ENCODE measurements around the gene KRTAP22-1.

KRTAP22-1 gene

DNA sequence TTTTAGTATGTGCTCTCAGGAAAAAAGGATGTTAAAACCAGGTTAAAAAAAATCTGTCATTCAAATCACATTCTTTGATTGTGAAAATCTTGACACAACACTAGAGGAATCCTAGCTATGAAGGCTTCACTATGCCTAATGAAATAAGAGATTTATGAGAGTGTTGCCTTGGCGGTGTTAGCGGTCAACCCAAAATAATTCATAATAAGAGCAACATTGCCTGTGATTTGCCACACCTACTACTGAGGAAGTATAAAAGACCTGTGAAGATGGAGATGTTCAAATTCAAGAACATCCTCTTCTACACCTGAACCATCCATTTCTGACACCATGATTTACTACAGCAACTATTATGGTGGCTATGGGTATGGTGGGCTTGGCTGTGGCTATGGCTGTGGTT, 15.2 kb downstream of the KRTAP22-1 start, which contains the start of gene KRTAP20-1:
TSS of gene KRTAP20-1 (plus strand) at position 301 of the 400 bp plus-strand sequence. CDS start at position 331, 30 bp downstream.
- TF ChIP-seq, protein P1, sequence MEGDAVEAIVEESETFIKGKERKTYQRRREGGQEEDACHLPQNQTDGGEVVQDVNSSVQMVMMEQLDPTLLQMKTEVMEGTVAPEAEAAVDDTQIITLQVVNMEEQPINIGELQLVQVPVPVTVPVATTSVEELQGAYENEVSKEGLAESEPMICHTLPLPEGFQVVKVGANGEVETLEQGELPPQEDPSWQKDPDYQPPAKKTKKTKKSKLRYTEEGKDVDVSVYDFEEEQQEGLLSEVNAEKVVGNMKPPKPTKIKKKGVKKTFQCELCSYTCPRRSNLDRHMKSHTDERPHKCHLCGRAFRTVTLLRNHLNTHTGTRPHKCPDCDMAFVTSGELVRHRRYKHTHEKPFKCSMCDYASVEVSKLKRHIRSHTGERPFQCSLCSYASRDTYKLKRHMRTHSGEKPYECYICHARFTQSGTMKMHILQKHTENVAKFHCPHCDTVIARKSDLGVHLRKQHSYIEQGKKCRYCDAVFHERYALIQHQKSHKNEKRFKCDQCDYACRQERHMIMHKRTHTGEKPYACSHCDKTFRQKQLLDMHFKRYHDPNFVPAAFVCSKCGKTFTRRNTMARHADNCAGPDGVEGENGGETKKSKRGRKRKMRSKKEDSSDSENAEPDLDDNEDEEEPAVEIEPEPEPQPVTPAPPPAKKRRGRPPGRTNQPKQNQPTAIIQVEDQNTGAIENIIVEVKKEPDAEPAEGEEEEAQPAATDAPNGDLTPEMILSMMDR (IDR thresholded peaks at IDR 0.05; ENCODE audit: extremely low read depth, insufficient read depth, missing control alignments): no peak
- no peak for DNase-seq (ENCODE audit: low spot score)
- in situ Hi-C loops (cut with MboI; ENCODE audit: low pct_unique_long_range_greater_than_20kb, low sequenced_read_pairs, unreplicated experiment): loop anchor here (25.0 kb wide), 1 partner anchor 96 kb away; the partner anchor contains the start of gene KRTAP21-3

DNA sequence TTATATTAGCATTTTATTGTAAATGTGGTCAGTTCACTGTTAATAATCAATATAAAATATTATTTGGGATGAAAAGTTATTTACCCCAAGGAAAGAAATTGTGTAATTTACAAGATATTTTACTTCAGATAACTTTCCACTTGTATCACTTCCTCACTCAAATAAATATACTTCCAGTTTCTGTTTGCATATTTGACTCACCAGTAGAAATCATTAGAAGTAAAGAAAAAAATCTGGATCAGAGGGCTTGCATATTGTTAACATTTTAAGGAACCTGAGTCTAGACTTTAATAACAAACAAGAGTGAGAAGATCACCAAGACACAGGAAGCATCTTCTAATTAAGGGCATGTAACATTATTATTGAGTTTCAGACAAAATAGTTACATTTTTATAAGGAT, 19.2 kb downstream of the KRTAP22-1 start:
- TF ChIP-seq, protein P1 (IDR thresholded peaks at IDR 0.05; ENCODE audit: extremely low read depth, insufficient read depth, missing control alignments): no peak
- DNase-seq (ENCODE audit: low spot score): no peak
- in situ Hi-C loops (cut with MboI; ENCODE audit: low pct_unique_long_range_greater_than_20kb, low sequenced_read_pairs, unreplicated experiment): loop anchor here (25.0 kb wide), 1 partner anchor 92 kb away; the partner anchor contains the start of gene KRTAP21-3

DNA sequence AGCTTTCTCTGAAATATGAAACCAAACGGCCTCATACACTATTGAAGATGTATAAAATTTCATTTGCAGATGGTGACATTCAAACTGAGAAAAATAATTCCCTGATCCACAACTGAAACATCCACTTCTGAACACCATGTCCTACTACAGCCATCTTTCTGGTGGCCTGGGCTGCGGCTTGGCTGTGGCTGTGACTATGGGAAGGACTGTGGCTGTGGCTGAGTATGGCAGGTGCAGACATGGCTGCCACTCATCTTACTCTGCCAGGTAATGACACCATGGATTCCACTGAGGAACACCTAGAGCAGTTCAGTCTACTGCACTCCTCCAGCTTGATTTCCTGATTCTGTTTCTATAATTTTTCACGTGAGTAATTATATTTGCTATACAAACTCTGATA, 19.6 kb downstream of the KRTAP22-1 start, which contains the start of gene KRTAP20-4:
TSS of gene KRTAP20-4 (plus strand) at position 106 of the 400 bp plus-strand sequence.
- no peak for DNase-seq (ENCODE audit: low spot score)
- TF ChIP-seq, protein P1 (IDR thresholded peaks at IDR 0.05; ENCODE audit: extremely low read depth, insufficient read depth, missing control alignments): no peak
- in situ Hi-C loops (cut with MboI; ENCODE audit: low pct_unique_long_range_greater_than_20kb, low sequenced_read_pairs, unreplicated experiment): loop anchor here (25.0 kb wide), 1 partner anchor 92 kb away; the partner anchor contains the start of gene KRTAP21-3

DNA sequence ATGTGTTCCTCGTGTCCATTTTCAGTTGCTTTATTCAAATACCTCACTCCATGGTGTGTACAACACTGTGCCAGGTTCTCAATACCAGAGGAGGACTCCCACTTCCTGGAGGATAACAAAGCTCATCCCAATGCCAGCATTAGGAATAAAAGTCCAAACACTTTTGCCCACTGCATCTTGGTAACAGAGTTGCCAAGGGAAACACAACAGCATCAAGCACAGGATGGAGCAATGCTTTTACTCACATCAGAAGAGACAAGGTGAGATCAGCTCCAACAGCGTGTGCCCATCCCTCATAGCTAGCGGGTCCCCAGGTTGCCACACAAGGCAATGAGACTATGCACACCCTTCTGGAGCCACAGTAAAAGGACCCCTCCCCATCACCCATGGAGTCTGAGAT, 22.5 kb downstream of the KRTAP22-1 start:
- DNase-seq (ENCODE audit: low spot score): no peak
- TF ChIP-seq, protein P1 (IDR thresholded peaks at IDR 0.05; ENCODE audit: extremely low read depth, insufficient read depth, missing control alignments): no peak
- in situ Hi-C loops (cut with MboI; ENCODE audit: low pct_unique_long_range_greater_than_20kb, low sequenced_read_pairs, unreplicated experiment): loop anchor here (25.0 kb wide), 1 partner anchor 89 kb away; the partner anchor contains the start of gene KRTAP21-3

DNA sequence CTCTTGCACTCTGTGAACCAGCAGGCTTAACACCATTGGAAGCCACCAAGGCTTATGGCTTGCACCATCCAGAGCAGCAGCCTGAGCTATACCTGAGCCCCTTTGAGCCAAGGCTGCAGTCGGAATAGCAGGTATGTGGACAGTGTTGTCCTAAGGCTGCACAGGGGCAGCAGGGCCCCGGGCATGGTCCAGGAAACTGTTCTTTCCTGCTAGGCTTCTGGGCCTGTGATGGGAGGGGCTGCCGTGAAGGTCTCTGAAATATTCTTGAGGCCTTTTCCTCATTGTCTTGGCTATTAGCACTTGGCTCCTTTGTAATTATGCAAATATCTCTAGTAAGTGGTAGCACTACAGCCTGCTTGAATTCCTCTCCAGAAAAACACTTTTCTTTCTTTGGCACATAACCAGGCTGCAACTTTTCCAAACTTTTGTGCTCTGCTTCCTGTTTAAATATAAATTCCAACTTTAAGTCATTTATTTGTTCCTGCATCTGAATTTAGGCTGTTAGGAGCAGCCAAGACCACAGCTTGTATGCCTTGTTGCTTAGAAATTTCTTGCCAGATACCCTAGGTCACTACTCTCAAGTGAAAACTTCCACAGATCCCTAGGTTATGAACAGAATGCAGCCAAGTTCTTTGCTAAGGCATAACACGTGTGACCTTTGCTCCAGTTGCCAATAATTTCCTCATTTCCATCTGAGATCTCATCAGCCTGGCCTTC, 24.7 kb downstream of the KRTAP22-1 start:
- TF ChIP-seq, protein P1 (IDR thresholded peaks at IDR 0.05; ENCODE audit: extremely low read depth, insufficient read depth, missing control alignments): no peak
- no peak for DNase-seq (ENCODE audit: low spot score)
- in situ Hi-C loops (cut with MboI; ENCODE audit: low pct_unique_long_range_greater_than_20kb, low sequenced_read_pairs, unreplicated experiment): no loop called here

DNA sequence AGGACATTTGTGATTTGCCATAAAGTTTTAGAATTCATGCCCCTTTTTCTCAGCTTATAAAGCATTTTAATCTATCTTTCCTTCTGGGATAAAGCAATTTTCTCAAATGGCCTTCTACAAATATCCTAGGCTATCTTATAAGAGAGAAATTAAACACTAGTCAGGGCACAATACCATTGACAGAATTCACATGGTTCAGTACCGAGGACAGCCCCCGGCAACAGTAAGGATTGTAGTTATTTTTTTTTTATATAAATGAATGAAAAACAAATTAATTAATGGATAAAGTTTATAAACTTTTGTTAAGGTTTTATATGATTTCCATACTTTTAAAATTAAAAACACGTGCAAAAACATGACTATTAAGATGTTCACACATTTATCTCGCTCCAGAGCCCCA, 27.2 kb downstream of the KRTAP22-1 start:
- DNase-seq (ENCODE audit: low spot score): no peak
- in situ Hi-C loops (cut with MboI; ENCODE audit: low pct_unique_long_range_greater_than_20kb, low sequenced_read_pairs, unreplicated experiment): no loop called here
- TF ChIP-seq, protein P1 (IDR thresholded peaks at IDR 0.05; ENCODE audit: extremely low read depth, insufficient read depth, missing control alignments): no peak
